Activated CD4-positive, alpha-beta T cell treated with anti-CD3 and anti-CD28 coated beads, Interleukin-10, Interleukin-2, amounts not matched to agents 100 ng/mL and 50 ng/mL, durations not matched to agents 16 hours and 8 hours (primary cell): ENCODE measurements around the gene GJB5.

Experiments used
- DNase-seq: peaks from one replicate; pipeline ENCODE4 v3.0.0-alpha.2; 2020

GJB5 gene

GRCh38 chr1:34777519-34778321, 22.9 kb downstream of the GJB5 start:
- no peak for DNase-seq

GRCh38 chr1:34778381-34778780, 23.5 kb downstream of the GJB5 start:
- no peak for DNase-seq

- no peak for DNase-seq
These were observed 24.2 kb downstream of the GJB5 start for GRCh38 chr1:34779005-34779404.

DNA sequence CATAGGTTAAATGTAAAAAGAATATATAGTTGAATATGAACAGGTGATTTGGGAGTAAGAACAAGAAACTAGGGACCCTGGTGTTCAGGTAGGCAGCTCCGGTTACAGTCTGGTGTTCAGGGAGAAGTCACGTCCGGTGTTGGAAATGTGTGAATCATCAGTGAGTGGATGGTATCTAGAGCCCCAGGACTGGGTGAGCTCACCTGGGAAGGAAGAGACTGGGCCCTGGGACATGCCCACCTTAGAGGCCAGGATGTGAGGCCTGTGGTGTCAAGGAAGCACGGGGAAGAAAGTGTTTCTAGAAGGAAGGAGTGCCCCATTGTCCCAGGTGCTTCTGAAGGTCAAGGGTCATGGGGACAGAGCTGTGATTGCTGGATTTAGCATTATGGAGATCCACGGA, 24.7 kb downstream of the GJB5 start:
- DNase-seq, result no peak

DNA sequence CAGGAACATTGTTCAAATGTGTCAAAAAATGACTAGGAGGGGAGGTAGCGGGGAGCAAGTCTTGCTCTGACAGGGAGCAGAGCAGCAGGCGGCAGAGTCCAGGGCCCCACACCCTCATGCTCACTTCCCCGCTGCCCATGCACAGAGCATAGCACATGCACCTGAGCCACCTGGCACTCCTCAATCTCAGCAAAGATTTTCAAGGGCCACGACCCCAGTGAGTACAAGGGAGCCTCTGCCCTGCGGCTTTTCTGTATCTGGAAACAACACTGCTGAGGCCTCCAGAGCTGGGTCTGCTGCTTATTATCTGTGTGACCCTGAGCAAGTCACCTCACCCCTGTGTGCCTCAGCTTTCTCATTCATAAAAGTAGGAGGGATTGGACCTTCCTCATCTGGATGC, 25.1 kb downstream of the GJB5 start:
- DNase-seq, result no peak

- no peak for DNase-seq
These were observed 25.7 kb downstream of the GJB5 start for GRCh38 chr1:34780528-34780927.

DNA sequence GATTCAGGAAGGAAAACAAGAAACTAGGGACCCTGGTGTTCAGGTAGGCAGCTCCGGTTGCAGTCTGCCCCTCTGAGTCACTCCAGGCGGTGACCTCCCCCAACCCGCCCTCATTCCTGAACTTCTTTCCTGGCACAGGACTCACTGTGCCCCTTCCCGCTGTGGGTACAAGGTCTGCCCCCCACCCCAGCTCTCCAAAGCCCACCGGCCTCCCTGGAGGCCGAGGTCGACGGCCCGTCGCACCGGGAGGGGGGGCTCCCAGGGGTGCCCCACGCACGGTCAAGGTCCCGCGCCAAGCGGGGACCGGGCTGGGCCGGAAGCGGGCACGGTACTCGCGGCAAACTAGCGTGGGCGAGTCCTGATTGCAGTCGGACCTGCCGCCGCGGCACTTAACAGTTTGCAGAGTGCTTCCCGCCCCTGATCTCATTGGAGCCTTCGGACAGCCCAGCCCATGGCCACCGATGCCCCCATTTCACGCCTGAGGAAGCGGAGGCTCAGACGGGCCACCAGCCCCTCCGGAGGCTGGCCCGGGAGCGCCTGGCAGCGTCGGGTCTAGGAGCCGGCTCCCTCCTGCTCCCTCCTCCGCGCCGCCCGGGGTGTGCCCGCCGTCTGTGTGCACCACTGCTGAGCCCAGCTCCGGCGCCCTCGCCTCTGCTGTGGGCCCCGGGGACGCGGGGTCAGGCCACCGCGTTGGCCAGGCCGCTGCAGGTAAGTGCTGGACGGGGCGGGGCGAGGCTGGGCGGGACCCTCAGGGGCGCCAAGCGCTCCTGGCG, 26.4 kb downstream of the GJB5 start, which contains the start of gene GJB3:
TSS of gene GJB3 (plus strand) at position 144 of the 773 bp plus-strand sequence. CDS start 3,549 bp downstream, outside the sequence.
- DNase-seq, result no peak

DNA sequence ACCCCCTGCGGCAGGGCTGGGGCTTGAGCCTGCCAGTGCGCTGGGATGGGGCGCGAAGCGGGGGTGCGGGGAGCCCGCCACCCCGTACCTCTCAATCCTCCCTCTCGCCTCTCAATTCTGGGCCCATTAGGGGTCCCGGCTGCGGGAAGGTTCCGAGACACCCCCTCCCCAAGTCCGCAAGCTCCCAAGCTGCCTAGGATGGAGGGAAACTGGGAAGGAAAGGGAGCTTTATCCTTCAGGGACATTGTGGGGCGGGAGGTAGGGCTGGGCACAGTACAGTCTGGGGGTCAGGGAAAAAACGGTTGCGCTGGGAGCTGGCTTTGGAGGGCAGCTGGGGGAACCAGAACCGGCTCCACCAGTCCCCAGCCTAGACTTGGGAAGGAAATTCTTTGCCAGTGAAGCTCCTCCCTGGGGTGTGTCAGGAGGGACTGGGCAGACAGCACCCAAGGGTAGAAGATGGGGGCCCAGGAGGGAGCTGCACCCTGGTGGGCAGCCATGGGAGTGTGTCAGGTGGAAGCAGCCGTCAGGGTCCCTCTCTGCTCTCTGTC, 27.1 kb downstream of the GJB5 start:
- DNase-seq, result no peak

- DNase-seq, result no peak
These were observed 29.9 kb downstream of the GJB5 start for GRCh38 chr1:34784751-34785221.

GRCh38 chr1:34785231-34785874, 30.5 kb downstream of the GJB5 start:
- no peak for DNase-seq

- no peak for DNase-seq
These were observed 31.1 kb downstream of the GJB5 start for GRCh38 chr1:34785875-34786470.

GRCh38 chr1:34786521-34787325, 31.9 kb downstream of the GJB5 start:
- peak; percentile 74 for DNase-seq

DNA sequence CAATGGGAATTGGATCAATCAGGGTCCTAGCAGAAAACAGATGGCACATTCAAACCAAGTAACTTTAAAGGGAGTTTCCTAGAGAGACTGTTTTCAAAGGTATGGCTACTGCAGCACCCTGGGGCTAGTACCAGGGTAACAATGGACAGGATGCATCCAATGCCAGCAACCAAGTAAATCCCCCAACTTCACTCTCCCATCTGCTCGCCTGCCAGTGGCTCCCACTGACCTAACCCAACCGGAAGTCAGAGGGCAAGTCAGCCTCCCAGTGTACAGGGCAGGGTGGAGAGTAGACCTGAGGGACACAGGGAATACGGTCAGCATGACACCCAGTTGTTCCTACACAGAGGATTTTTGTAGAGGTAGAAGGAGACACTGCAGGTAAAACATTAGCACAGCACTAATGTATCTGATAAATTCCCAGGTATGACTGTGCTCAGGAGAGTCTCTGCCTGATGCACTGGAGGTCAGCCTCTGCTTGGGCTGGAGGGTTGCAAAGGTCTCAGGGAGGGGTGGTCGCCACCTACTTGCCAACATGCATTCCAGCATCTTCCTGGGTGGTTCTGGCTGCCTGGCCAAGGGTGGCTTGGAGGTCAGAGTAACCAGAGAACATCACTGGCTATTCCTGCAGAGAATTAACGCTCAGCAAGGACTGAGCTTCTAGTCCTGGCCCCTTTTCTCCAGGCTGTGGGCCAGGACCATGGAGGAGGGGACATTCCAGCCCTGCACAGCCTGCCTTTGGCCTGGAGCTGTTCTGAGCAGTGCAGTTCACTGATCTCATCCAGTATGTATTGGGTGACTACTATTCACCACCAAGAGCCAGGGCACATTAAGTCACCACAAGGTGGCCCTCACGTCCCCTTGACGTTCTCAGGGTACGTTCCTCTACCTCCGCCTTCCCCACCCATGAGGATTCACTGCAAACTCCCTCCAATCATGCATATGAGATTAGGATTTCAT, 32.9 kb downstream of the GJB5 start:
- DNase-seq, result no peak

GRCh38 chr1:34790985-34791384, 36.1 kb downstream of the GJB5 start:
- no peak for DNase-seq

DNA sequence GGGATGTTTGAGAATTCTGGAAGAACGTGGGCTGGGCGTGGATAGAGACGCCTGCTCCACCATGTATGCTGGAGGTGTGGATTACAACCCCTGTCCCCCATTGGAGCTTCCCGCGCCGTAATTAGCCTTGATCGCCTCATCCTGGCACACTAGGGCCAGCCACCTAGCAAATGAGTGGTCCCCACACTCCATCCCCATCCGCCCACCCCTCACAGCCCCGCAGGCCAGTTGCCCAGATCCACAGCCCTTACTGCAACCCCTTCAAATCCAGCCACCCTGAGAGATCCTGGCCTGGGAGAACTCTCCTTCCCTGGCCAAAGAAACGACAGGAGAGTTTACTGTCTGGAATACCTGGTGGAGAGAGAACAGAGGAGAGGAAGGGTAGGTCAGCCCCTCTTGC, 37.6 kb downstream of the GJB5 start:
- DNase-seq, result no peak

- DNase-seq, result no peak
These were observed 38.3 kb downstream of the GJB5 start, which contains the start of gene GJA4 for GRCh38 chr1:34792868-34793727. Gene GJA4, plus strand, starts transcription at chr1:34792999. Its CDS starts 1,215 bp downstream, at chr1:34794214.

GRCh38 chr1:34794001-34794789, 39.3 kb downstream of the GJB5 start:
- no peak for DNase-seq

- DNase-seq, result no peak
These were observed 39.9 kb downstream of the GJB5 start for GRCh38 chr1:34794790-34795180.

GRCh38 chr1:34795916-34796315, 41.1 kb downstream of the GJB5 start:
- DNase-seq, result no peak
